ENCODE measurements around the gene FCSK.

- TF ChIP-seq CTCF (IDR thresholded peaks at IDR 0.05): no peak
- TF ChIP-seq POLR2A (IDR thresholded peaks at IDR 0.05): no peak
Measured at GRCh38 chr16:70470141-70470926, 15.9 kb downstream of the FCSK start.
